HG03354 (cell line): ENCODE measurements around the gene DAPK1.

Experiments used
- ATAC-seq: cut with Tn5 transposase; IDR thresholded peaks from one replicate; pipeline ENCODE4 v1.9.1; 2021; ENCODE audit warnings: mild to moderate bottlenecking; ENCODE audit not compliant: unreplicated experiment, poor library complexity, severe bottlenecking

Gene DAPK1

DNA sequence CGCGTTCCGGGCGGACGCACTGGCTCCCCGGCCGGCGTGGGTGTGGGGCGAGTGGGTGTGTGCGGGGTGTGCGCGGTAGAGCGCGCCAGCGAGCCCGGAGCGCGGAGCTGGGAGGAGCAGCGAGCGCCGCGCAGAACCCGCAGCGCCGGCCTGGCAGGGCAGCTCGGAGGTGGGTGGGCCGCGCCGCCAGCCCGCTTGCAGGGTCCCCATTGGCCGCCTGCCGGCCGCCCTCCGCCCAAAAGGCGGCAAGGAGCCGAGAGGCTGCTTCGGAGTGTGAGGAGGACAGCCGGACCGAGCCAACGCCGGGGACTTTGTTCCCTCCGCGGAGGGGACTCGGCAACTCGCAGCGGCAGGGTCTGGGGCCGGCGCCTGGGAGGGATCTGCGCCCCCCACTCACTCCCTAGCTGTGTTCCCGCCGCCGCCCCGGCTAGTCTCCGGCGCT lies at the start of gene DAPK1:
TSS of gene DAPK1 (plus strand) at position 264 of the 442 bp plus-strand sequence. CDS start 1,211 bp downstream, outside the sequence.
- ATAC-seq, result peak; percentile 57

DNA sequence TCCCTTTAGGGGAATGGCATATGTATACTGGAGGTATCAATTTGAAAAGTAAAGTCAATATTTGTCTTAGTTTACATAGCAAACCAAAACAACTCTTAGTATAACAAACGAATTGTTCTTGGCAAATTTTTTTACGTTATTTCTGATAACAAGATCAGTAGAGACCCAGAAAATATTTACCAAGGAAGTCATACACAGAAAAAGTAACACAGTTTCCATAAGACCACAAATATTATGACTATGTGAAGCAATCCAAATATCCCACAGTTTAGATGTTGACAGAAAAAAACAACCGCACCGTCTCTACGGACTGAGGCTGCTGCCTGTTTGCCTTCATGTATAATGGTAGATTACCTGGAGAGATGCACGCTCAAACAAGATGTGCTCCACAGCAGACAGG lies 46.5 kb upstream of the DAPK1 start:
- no peak for ATAC-seq

DNA sequence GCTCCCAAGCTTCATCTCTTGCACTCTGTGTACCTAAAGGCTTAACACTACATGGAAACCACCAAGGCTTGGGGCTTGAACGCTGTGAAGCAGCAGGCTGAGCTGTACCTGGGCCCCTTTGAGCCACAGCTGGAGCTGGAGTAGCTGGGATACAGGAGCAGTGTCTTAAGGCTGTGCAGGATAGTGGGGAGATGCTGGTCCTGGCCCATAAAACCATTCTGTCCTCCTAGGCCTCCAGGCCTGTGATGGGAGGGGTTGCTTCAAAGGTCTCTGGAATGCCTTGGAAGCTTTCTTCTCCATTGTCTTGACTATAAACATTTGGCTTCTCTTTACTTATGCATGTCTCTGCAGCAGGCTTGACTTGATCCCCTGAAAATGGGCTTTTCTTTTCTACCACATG lies 42.3 kb upstream of the DAPK1 start:
- ATAC-seq, result no peak

DNA sequence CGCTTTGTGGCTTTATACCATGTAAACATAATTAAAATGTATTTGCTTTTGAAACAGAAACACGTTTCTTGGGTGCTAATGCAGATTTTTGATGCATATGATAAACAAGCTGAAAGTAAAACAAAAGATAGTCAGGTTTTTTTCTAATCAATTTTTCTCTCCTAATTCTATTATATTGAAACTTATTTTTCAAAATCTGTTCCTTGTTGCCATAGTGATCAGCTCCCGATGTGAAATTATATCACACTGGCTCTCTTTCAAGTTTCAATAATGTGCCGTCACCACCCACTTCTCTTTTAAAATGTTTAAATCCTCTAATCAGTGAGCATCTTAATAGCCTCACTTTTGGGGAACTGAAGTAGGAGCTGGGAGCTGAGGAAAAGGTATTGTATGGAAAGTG lies 36.4 kb upstream of the DAPK1 start:
- ATAC-seq, result no peak

DNA sequence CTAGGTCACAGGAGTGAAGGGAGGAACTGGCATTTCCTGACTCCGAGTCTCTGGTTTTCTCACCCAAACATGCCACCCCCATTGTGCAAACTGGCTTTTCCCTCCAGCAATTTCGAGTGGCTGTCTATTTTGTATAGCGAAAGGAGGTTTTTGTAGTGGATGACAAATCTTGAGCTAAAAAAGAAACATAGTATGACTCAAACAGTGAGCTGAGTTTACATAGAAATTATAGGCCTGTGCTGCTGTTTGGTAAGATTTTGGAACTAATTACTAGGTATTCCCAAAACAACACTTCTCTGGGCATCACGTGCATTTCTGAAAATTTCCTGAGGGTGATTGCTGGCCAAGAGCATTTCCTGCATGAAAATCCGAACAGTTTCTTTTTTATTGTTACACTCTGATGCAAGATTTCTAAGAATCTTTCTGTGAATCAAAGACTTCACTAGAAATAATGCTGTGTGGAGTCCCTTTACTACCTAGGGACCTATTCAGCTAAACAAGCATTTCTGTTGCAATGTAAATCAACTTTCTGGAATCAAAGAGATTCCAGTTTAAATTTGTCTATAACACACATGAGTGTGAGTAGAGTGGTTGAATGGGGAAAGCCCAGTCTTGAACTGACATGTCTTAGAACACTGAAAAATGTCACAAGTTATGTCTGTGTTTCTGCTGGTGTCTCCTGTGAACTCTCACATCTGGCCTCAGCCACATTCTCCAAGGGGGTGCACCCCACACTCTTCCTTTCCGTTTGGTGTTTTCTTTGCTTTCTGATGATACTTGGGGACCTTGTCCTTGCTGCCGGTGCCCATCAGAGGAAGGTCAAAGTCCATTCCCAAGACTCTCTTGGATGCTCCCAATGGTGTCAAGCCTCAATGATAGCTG lies 33.3 kb upstream of the DAPK1 start:
- ATAC-seq, result peak; percentile 68

DNA sequence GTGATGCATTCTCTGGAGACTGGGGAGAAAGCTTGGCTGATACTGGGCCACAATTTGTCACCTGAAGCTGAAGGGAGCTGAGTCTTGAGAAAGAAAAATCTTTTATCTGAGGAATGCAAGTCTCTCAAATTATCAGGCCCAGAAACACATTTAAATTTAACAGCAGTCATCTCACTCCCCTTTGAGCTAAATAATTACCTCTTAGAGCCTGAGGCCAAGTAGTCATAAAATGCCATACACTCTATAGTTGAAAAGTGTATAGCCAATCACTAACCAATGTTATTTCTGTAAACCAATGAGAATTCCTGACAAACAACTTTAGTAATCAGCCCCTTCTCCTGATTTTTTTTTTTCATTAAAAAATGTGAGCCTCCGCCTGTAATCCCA lies 32.7 kb upstream of the DAPK1 start:
- ATAC-seq, result no peak

DNA sequence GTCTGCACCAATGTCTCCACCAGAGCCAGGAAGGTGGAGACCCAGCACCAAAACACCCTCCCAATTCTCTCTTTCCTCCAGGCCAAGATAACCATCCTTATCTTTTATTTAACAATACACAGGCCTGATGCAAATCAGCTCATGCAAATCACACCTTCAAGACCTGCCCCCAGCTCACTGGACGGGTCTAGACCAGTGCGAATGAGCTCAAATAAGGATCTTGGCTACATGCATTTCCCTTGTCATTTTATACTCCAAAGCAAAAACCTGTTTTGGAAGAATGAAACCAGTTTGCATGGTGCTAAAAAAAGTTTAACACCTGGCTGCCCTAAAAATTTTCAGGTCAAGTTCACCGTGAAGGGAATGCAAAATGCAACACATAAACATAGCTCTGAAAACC lies 31.9 kb upstream of the DAPK1 start:
- no peak for ATAC-seq

DNA sequence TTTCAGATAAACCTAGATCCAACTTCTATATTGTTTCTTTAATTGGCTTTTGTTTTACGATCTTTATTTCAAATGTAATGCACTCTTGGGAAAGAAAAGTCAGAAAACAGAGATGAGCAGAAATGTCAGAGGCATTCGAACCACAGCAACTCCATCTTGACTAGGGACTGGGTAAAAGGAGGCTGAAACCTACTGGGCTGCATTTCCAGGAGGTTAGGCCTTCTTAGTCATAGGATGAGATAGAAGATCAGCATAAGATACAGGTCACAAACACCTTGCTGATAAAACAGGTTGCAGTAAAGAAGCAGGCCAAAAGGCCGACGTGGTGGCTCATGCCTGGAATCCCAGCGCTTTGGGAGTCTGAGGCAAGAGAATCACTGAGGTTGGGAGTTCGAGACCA lies 30.5 kb upstream of the DAPK1 start:
- no peak for ATAC-seq

DNA sequence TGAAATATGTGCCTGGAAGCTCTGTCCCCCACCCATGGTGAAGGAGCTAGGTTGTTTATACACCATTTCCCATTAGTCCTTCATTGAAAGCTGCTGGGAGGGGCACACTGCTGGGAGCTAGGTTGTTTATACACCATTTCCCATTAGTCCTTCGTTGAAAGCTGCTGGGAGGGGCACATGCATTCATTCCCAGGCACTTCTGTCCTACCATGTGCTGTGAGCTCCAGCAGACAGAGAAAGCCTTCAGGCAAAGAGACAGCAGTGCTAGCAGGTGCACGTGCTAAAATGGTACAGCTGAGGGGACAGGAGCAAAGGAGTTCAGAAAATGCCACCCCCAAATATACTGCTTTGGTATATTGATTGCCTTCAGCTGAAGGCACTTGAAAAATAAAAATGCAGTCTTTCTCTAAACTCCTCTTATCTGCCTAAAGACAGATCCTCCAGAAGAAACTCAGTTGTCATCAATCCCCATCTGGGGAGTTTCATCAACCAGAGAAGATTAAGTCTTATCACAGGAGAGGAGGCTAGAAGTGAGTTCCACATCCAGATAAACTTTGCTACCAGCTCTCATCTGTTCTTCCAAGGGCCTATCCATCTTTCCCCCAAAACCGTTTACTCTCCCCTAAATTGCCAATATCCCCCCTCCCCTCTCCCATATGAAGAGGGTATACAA lies 27.7 kb upstream of the DAPK1 start:
- no peak for ATAC-seq

DNA sequence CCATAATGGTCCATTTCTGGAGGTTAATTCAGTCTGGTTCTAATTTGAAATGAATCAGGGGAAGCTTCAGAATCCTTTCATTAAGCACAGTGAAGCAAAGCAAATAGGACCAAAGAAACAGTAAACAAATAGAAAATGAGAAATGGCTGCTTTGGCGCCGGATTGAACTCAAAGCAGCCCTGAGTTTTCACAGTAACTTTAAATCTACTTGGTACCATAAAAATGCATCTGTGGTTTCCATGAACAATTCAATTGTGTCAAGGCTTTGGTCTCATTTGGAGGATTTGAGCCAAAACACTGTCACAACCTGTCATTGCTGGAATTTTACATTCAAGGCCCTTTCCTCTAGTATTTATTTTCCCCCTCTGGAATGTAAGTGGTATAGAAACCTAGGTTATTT lies 25.9 kb upstream of the DAPK1 start:
- no peak for ATAC-seq

DNA sequence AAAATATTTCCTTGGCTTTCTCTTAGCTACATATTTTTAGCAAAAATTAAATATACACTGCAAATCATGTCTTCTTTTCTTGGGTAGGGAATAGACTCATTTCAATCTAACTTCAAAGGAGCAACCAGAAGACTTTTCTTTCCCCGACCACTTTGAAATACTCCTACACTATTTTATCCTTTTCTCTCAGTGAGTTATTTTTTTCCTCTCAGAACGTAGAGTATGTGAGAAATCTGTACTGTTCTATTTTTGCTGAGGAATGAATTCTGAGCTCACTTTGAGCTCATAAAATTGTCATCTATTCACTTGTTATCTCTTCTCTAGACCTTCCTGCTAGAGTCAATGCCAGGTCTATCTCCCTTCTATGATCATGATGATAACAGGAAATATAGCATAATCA lies 22.2 kb upstream of the DAPK1 start:
- no peak for ATAC-seq

DNA sequence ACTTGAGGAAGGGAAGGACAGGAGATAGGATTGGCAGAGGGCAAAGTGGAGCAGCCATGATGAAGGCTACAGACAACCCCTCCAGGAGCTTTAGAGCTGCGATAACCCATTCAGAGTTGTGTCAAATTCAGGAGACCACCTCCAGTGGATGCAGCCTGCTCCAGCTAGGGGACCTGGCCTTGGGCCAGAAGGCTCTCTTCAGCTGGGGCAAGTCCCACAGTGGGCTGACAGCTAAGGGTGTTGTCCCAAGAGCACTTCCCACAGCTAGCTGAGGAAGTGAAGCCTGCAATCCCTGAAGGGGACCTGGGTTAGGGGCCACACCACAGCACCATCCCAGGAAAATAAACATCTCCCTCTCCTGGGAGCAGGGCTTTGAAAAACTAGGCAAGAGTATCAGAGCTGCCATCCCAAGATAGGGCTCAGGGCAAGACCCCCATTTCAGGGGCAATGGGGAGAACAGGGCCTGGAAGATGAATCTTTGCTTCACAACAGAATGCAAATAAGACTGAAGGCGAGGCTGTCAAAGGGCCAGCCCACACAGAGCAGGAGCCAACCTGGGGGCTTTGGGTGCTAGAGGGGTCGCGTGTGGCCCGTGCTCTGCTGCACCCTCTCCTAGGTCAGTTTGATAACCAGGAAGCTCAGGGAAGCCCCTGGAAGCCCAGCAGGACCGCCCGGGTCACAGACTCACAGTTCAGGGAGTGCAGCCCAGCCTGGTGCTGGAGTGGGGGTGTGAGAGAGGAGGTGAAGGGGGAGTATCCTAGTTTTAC lies 19.3 kb upstream of the DAPK1 start:
- ATAC-seq, result no peak

DNA sequence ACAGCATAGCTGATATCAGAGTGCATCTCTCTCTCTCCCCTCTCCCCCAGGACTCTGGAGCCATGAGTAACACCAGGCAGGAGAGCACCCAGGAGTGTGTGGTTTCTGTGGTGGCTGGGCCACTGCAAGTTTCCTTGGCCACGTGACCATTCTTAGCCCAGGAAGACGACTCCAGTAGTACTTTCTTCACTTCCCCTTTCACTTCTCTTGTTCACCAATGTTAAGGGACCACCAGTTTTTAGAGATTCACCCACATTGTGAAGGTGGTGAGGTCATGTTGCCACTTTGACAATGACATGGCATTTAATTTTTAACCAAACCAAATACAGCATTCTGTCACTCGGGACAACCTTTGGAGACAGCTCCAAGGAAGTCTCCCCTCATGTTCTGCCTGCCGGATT lies 17.9 kb upstream of the DAPK1 start:
- peak; percentile 97 for ATAC-seq

DNA sequence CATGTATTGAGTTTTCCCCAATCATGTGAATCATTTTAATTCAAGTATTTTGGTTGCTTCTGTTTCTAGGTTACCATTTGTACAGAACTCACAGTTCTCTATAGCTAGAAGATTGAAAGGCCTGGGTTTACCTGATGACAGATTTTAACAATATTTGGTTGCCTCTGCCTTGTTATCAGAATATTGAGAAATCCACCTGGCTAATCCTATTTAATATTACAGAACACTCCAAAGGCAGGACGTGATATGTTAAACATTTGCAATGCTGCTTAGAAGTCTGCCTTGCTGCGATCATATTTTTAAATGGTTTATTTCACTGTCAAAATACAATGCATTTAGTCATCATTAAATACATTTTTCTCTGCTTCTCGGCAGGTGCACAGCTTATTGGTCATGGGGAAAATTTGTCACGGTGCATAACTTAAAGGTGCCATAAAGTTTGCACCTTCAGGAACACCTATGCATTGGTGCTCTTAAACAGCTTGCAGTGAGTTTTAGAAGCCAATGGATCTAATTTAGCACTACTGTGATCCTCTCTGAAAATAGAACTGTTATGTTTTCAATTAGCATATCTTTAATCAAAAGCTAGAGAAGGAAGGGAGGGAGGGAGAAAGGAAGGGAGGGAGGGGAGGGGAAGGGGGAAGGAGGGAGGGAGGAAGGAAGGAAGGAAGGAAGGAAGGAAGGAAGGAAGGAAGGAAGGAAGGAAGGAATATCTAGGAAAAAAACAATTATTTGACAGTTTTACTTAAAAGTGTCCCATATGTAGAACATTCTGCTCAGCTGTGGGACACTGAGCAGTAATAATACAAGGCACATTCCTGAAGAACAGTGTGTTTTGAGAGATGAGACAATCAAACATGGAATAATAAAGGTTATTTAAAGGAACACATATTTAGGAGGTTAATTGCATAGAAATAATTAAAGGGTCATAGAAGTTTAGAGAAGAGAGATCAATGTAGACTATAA lies 15.5 kb upstream of the DAPK1 start:
- no peak for ATAC-seq

DNA sequence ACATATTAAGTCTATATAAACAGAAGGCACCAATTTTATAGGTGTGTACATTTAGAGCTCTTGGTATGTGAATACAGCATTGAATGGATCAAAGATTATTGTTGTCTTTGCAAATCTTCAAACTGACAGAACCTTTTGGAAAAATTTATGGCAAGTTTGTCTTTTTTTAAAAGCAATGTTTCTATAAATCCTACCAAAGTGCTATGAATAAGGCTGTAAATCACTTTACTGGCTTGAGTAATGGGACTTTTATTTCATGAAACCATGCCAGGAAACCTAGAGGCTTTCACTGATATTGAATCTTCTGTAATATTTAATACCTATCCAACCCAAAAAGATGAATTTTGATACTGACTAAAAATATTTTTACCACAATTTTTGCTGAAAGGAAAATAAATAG lies 7.4 kb upstream of the DAPK1 start:
- no peak for ATAC-seq

DNA sequence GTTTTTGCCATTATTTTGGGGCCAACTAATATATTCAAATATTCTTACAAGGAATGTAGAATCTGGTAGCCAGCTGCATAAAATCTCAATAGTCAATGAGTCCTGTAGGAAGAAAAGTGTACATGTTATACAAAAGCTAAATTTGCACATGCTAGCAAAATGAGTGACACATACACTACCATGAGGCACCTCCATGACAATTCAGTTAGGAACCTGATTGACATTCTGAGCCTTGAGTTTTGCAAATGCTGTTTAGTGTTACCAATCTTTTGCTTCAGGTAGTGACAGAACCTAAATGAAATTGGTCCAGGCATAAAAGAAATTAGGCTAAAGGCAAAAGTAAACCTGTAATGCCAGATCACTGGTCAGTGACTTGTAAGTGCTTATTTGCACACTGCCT lies 6.8 kb upstream of the DAPK1 start:
- no peak for ATAC-seq

DNA sequence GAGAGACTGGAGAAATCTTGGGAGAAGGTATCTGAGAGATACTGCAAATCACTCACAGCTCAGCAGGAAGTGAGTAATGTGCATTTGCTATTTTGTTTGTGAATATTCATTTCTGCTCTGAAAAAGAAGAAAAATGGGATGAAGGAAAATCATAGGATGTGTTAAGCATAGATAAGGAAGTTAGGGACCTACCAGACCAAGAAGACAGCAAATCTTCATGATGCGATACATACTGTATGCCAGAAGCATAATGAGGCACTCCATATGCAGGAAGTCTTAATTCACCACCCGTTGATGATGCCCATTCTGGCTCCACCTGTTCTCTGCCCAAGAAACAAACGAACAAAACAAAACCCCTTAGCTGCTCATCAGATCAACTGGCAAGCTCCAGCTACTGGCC lies 6.1 kb upstream of the DAPK1 start:
- ATAC-seq, result no peak

DNA sequence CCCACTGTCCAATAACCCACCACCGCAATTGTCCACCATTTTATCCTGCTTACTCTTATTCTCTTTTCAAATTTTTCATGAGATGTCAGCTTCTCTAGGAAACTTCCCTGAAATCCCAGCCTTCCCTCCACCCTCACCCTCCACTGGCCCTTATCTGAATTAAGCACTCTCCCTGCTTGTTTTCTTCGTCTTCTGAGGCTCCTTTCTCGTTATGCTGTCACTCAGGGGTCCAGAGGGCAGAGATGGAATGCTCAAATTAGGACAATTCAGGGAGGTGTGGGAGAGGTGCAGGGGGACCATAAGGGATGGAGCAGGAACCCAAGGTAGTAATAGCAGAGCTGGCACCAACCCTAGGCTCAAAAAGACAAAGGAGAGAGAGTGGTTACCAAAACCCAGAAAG lies 5.0 kb upstream of the DAPK1 start:
- no peak for ATAC-seq

DNA sequence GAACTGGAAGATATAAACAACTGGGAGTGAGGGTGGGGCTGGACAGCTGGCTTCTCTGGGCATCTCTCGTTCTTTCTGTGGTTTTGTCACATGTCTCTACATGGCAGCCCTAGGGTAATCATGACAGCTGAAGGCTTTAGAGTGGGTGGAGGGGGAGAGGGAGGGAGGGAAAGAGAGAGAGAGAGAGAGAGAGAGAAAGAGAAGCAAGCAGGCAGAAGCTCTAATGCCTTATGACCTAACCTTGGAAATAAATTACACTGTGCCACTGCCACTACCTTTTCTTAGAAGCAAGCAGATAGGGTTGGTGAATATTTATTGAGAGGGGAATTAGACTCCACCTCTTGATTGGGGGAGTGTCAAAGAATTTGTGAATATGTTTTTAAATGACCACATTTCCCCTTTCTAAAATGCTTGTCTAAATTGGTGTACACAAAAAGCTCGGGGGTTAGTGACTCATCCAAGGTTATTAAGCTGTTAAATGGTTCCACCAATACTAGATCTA lies 2.6 kb upstream of the DAPK1 start:
- ATAC-seq, result peak; percentile 20
